AG04450 (cell line): ENCODE results near the gene METTL15. TPM values are rescaled to one million over a fixed set of nuclear protein-coding genes. Genes with fewer than 3 reads are reported as not detected.

Experiments used
- CTCF ChIA-PET: fragments of 300-600, 350-600 bp; formaldehyde crosslinking; extraction: SDS; loops from one replicate; lab custom pipeline; 2022; ENCODE audit warnings: antibody characterized with exemption, inconsistent platforms; lab: Charles Lee
- POLR2A ChIA-PET: fragments of 350-600 bp; formaldehyde crosslinking; extraction: SDS; loops from one replicate; lab custom pipeline; 2021; ENCODE audit warnings: antibody characterized with exemption, inconsistent platforms; lab: Yijun Ruan, JAX
- DNase-seq: peaks from one replicate; pipeline ENCODE4 v3.0.0-alpha.2; 2011; ENCODE audit warnings: low read depth, low spot score
- H3K27ac ChIP-seq: one replicate; pipeline ENCODE4 v1.5.1; 2012; ENCODE audit warnings: low read depth, low read length, control low read depth
- H3K27me3 ChIP-seq: one replicate; pipeline ENCODE4 v1.6.0; 2012; ENCODE audit warnings: low read length; ENCODE audit not compliant: control insufficient read depth, insufficient read depth
- H3K4me3 ChIP-seq: 2 replicates; pipeline ENCODE4 v1.5.1; 2011; ENCODE audit warnings: mild to moderate bottlenecking, low read depth, low read length, control low read depth
- H3K9me3 ChIP-seq: 2 replicates; pipeline ENCODE4 v1.5.1; 2012; ENCODE audit warnings: low read length; ENCODE audit not compliant: control insufficient read depth, insufficient read depth
- CTCF ChIP-seq: IDR thresholded peaks from 2 replicates; pipeline ENCODE4 v1.5.1; 2011; ENCODE audit warnings: low read depth, low read length, control low read depth, inconsistent platforms
- polyA plus RNA-seq: library from polyadenylated mRNA; depleted of rRNA; stranded (reverse); fragments of >200 nt; gene quantifications from 2 replicates; pipeline ENCODE4 v1.2.3, GENCODE V29; 2011

METTL15 gene
- polyA plus RNA-seq, 1 experiment: 15.2 TPM

- Histone ChIP-seq H3K27me3 (no peaks in the 10 kb centered on the region), H3K9me3 (peaks cover 34% of the 10 kb centered on the region), H3K27ac (no peak overlapping the region), H3K4me3 (no peak overlapping the region)
- ChIA-PET CTCF (no interaction called here), POLR2A (no interaction called here)
- no peak for DNase-seq
- no peak for TF ChIP-seq CTCF
Observed at GRCh38 chr11:28137366-28137765, 29.2 kb downstream of the METTL15 start.

- CTCF ChIA-PET: no interaction called here
- H3K27ac ChIP-seq: no peak overlapping the region
- no peak overlapping the region for H3K4me3 ChIP-seq
- POLR2A ChIA-PET: no interaction called here
- DNase-seq: no peak
- peaks cover 34% of the 10 kb centered on the region for H3K9me3 ChIP-seq
- no peaks in the 10 kb centered on the region for H3K27me3 ChIP-seq
- TF ChIP-seq CTCF: no peak
Observed at GRCh38 chr11:28137832-28138231, 29.6 kb downstream of the METTL15 start.

- Histone ChIP-seq H3K27me3 (no peaks in the 10 kb centered on the region), H3K9me3 (peaks cover 31% of the 10 kb centered on the region), H3K4me3 (no peak overlapping the region), H3K27ac (no peak overlapping the region)
- TF ChIP-seq CTCF: no peak
- CTCF ChIA-PET: no interaction called here
- DNase-seq: no peak
- POLR2A ChIA-PET: no interaction called here
Observed at GRCh38 chr11:28139841-28140415, 31.7 kb downstream of the METTL15 start.

GRCh38 chr11:28140689-28141455 is 32.7 kb downstream of the METTL15 start:
- ChIA-PET CTCF (no interaction called here), POLR2A (no interaction called here)
- Histone ChIP-seq H3K9me3 (peaks cover 31% of the 10 kb centered on the region), H3K27ac (no peak overlapping the region), H3K4me3 (no peak overlapping the region), H3K27me3 (no peaks in the 10 kb centered on the region)
- TF ChIP-seq CTCF: no peak
- no peak for DNase-seq

- ChIA-PET POLR2A (no interaction called here), CTCF (interaction anchor here (0.7 kb wide), 1 partner anchor 8 kb away, joined by 3 read pairs; no protein-coding TSS in a partner anchor)
- no peaks in the 10 kb centered on the region for H3K27me3 ChIP-seq
- H3K9me3 ChIP-seq: peaks cover 28% of the 10 kb centered on the region
- no peak overlapping the region for H3K4me3 ChIP-seq
- DNase-seq: no peak
- no peak overlapping the region for H3K27ac ChIP-seq
- no peak for TF ChIP-seq CTCF
Observed at GRCh38 chr11:28142724-28143123, 34.5 kb downstream of the METTL15 start.
